Activated CD4-positive, alpha-beta T cell treated with anti-CD3 and anti-CD28 coated beads for 4 hours (primary cell): ENCODE results near the gene SP140L.
A peak's percentile ranks its signal among the peaks of the same experiment; 100 is the strongest.
"Not testable (repeated sequence)": the region's sequence is repeated elsewhere in the genome, so short reads cannot be mapped to it uniquely, and the experiment has no call there.

Source experiments
- DNase-seq, 2 donors: peaks; one replicate each; pipeline ENCODE4 v3.0.0-alpha.2; 2020

SP140L gene

DNA sequence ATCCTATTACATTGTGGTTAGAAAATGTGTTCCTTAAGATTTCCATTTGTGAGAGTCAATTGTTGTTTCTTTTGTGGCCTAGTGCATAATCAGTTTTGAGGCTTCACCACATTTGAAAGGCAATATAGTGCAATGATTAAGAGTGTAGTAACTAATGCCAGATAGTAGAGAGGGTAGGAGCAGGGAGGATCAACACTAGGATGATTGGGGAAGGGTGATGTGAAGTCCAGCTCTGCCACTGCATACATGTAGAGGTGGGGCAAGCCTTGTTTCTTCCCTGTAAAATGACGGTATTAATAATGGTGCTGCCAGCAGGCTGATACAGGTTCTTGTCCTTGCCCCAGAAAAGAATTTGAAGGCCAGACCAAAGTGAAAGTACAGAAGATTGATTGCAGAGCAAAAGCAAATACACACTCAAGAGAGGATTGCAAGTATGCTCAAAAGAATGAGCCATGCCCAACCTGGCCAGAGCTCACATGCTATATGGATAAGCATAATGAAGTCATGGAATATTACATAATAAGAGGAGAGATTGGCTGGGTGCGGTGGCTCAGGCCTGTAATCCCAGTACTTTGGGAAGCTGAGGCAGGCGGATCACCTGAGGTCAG, 97.0 kb downstream of the SP140L start:
- DNase-seq = no peak

DNA sequence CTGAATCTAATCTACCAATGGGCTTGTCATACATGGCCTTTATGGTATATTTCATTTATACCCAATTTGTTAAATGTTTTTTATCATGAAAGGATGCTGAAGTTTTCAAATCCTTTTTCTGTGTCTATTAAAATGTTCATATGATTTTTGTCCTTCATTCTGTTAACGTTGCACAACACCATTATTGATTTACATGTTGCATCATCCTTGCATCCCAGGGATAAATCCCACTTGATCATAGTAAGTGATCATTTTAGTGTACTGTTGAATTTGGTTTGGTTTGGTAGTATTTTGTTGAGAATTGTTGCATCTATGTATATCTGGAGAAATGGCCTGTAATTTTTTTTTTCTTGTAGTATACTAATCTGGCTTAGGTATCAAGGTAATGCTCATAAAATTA, 98.4 kb downstream of the SP140L start:
- no peak for DNase-seq

DNA sequence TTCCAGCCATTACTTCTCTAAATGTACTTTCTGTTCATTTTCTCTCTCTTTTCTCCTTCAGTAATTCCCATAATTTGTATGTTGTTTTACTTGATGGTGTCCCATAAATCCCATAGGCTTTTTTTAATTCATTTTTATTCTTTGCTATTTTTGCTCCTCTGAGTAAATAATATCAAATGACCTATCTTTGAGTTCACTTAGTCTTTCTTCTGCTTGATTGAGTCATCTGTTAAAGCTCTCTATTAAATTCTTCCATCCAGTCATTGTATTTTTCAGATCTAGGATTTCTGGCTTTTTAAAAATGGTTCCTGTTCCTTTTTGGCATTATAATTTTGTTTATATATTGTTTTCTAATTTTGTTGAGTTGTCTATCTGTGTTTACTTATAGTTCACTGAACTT, 102.5 kb downstream of the SP140L start:
- no peak for DNase-seq

DNA sequence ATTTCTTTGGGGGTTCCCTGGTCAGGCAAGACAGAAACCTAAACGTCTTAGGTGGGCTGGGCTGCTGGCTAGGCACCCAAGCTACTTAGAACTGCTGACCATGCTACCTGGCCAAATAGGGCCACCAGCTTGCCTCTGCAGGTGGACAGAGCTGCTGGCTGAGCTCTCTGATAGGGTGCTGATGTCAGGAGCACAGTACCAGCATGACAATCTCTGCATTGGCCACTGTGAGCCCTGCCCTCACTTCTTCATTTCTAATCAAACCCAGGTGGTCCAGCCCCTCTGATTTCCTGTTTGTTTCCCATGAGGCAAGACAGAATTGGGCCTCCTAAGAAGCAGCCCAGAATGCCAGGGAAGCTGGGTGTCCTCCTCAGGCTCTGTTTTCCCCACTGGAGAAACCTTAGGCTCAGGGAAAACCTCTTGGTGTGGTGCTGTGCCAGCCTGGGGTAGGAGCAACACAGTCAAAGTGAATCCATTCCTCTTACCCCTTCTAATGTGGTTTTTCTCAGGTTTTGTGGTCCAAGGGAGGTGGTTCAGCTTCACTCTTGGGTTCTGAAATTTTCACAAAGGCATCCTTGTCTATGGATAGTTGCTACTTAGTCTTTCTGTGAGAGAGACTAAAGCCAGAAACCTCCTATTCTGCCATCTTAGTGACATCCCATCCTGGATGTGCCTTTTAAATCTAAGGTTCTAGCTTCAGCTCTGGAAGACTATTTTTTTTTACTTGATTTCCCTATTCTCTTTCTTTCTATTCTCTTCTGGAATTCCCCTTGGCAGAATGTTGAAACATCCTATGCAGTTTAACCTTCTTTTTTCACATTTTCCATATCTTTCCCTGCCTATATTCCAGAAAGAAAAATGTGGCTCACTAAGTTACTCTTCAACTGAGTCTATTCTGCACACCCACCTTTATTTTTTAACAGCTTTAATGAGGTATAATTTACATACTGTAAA, 104.2 kb downstream of the SP140L start:
- no peak for DNase-seq

DNA sequence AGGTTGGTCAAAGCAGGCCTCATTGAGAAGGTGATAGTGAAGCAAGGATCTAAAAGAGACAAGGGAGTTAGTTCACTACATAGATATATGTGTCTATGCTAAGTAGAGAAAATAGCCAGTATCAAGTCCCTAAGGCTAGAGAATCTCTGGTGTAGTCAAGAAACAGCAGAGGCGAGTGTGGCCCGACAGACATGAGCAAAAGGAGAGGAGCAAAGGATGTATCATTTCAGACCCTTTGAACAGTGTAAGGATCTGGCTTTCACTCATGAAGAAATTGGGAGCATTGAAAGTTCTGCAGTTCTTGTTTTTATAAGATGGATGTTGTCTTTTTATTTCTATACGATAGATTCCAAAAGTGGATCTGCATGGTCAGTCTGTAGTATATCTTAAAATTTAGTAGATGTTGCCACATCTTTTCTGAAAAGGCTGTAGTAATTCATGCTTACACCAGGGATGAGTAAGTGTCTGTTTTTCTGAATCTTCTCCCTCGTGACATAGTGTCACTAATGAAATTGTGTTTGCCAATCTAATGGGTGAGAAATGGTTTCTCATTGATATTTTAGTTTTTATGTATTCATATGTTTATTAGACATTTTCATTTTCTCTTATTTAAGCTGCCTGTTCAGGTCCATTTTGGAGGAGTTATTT, 107.8 kb downstream of the SP140L start:
- DNase-seq = no peak

DNA sequence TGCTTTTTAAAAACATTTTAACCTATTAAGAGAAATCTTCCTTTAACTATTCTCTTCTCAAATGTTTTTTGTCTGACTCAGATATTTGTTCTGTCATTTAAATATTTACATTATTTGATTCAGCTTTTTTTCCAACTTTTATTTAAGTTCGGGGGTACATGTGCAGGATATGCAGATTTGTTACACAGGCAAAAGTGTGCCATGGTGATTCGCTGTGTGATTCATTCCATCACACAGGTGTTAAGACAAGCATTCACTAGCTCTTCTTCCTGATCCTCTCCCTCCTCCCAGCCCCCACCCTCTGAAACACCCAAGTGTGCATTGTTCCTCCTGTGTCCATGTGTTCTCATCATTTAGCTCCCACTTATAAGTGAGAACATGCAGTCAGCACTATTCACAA, 108.4 kb downstream of the SP140L start:
- no peak for DNase-seq

DNA sequence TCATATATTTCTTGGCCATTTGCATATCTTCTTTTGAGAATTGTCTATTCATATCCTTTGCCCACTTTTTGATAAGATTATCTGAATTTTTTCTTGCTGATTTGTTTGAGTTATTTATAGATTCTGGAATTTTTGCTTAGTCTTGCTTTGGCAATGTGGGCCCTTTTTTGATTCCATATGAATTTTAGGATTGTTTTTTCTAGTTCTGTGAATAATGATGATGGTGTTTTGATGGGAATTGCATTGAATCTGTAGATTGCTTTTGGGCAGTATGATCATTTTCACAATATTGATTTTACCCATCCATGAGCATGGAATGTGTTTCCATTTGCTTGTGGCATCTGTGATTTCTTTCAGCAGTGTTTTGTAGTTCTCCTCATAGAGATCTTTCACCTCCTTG, 112.1 kb downstream of the SP140L start:
- DNase-seq = not testable (repeated sequence)

DNA sequence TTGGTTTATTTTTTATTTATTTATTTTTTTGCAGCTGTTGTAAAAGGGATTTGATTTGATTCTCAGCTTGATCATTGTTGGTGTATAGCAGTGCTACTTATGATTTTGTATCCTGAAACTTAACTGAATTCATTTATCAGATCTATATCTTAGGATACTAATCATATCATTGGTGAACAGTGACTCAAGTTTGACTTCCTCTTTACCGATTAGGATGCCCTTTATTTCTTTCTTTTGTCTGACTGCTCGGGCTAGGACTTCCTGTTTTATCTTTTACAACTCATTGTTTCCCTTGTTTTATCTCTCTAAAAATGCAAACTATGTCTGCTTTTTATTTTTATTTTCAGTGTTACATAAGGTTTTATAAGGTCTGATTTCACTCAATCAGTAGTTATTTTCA, 112.6 kb downstream of the SP140L start:
- DNase-seq = no peak

DNA sequence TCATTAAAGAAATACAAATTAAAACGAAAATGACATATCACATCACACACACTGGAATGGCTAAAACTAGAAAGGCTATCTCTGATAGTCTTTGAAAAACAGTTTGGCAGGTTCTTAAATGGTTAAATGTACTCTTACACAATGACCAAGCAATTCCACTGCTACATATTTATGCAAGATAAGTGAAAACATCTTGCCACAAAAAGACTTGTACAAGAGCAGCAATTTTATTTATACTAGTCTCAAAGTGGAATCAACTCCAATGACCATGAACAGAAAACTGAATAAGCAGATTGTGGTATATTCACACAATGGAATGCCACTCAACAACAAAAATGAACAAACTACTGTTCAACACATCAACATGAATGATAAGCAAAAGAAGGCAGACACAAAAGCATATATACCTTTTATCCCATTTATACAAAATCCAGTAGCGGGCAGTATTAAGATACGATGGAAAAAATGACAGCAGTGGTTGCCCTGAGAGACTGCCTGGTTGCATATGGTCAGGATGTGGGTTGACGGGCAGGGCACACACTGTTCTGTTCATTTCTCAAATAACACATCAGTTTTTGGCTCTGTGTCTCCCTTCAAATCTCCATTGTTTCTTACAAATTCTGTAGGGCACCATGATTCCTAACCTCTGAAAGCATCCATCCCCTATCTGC, 114.4 kb downstream of the SP140L start:
- DNase-seq = peak; percentile 37 to 53

DNA sequence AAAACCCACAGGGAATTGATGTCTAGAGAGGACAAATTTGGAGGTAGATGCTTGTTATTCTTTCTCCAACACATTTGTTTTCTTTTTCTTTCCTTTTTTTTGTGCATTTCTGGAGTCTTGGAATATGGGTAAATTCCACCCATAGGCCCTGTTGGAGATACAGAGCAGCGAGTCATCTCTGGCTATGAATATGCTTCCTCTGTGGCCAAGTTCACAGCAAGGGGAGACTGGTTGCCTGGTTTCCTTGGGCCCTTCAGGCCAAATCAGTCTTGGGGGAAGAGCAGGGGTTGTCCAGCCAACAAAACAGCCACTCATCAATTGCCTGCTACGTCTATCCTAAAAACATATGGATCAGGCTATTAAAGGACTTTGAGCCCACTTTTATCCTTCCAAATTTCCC, 116.5 kb downstream of the SP140L start:
- no peak for DNase-seq

DNA sequence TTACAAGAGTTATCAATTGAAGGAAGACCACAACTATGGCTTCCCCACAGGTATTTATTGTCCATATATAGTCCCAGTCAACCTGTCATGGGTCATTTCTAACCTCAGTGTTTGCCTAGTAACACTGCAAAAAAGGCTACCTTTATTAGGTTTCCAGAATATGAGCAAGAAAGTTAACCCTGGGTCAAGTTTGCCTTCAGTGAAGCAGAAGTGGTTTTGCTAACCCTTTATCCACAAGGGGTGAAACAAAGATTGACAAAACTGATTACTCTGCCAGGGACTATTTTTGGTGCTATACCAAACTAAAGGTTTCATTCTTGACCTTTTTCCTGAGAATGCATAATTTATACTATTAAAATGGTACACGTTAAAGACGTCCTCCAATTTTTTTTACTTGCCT, 117.8 kb downstream of the SP140L start:
- DNase-seq = no peak

DNA sequence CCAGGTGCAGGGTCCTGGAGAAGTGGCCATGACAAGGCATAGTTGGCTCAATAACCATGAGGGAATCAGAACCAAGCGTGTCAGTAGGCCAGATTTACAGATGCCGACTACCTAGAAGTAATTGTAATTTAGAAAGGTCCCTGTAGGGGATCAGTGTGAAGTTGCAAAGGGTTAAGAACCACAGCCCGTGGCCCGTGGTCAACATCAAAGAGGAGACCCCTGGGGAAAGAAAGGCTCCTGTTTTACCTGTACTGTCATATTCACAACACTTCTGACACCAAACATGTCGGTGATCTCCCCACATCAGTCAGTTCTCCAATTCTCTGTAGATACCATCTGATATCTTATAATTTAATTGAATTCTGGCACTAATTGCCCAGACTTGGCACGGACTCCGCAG, 120.0 kb downstream of the SP140L start:
- no peak for DNase-seq

DNA sequence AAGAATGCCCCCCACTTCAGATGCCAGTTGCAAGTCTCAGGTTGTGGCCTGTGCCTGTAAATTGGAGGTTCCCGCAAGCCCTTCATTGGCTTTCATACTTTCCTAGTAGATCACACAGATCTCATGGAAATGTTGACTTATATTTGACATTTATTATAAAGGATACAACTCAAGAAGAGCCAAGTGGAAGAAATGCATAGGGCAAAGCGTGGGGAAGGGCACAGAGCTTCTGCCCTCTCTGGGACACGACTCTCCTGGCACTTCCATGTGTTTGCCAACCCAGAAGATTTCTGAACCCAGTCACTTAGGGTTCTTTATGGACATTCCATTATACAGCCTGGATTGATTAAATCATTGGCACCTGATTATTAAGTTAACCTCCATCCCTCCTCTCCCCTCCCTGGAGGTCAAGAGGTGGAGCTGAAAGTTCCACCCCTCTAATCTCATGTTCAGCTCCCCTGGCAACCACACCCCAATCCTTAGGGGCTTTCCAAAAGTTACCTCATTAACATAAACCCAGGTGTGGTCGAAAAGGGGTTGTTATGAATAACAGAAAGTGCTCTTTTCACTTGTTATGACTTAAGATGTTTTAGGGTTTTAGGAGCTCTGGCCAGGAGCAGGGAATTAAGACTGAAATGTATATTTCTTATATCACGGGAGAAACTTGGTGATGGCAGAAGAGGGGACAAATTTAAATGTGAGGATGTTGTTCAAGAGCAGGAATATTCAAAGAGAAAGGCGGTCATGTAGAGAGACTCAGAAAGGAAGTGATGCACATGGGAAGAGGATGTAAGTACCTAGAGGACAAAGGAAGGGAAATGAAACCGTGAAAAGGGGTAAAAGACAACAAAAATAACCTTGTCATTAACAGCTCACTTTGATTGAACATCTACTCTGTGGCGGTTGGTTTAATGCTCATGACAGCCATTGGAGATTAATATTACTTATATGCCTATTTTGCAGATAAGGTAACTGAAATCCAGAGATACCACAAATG, 120.8 kb downstream of the SP140L start:
- DNase-seq = peak; percentile 20 to 27

DNA sequence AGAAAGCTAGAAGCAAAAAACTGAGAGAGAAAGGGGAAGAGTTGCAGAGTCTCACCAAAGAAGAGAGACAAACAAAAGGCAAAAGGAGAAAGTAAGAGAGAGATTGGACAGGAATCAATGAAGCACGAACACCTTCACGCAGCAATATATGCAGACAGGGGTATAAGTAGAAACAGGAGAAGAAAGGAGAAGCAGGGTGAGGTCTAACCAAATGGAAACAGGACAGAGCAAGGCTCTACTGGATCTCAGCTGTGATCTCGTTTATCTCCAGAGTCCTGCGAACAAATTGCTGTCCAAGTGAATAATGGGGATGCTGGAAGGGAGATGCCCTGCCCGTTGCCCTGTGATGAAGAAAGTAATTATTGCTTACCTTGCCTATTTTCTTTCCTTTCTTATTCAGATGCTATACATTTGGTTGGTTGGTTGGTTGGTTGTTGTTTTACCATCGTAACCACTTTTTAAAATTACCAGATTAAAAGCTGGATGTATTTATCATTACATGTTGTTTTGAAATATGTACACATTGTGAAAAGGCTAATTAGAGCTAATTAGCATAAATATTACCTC, 123.0 kb downstream of the SP140L start:
- DNase-seq = no peak

DNA sequence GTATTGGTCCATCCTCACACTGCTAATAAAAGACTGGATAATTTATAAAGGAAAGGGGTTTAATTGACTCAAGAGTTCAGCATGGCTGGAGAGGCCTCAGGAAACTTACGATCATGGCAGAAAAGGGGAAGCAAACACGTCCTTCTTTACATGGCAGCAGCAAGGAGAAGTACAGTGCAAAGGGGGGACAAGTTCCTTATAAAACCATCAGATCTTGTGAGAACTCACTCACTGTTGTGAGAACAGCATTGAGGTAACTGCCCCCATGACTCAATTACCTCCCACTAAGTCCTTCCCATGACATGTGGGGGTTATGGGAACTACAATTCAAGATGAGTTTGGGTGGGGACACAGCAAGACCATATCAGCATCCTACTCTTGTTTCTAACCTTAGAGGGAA, 126.0 kb downstream of the SP140L start:
- no peak for DNase-seq
